Progenitor cell of endocrine pancreas (in vitro differentiated cells): ENCODE results near the gene BRF1. TPM values are rescaled to one million over a fixed set of nuclear protein-coding genes. Genes with fewer than 3 reads are reported as not detected.

Experiments
- DNase-seq: peaks from one replicate; pipeline ENCODE4 v3.0.0; 2021; ENCODE audit warnings: low spot score; ENCODE audit not compliant: unreplicated experiment
- H3K27ac Mint-ChIP-seq: 2 replicates; pipeline ENCODE4 v1.8.0; 2021; ENCODE audit warnings: mild to moderate bottlenecking, moderate library complexity, mixed read lengths
- H3K27me3 Mint-ChIP-seq: 2 replicates; pipeline ENCODE4 v1.8.0; 2021; ENCODE audit warnings: mixed read lengths
- H3K36me3 Mint-ChIP-seq: 2 replicates; pipeline ENCODE4 v1.8.0; 2022; ENCODE audit warnings: mixed read lengths; ENCODE audit not compliant: insufficient read depth
- H3K4me1 Mint-ChIP-seq: 2 replicates; pipeline ENCODE4 v1.8.0; 2021; ENCODE audit warnings: low read depth, mixed read lengths
- H3K4me3 Mint-ChIP-seq: 2 replicates; pipeline ENCODE4 v1.8.0; 2021; ENCODE audit warnings: low read depth, mild to moderate bottlenecking, moderate library complexity, mixed read lengths
- H3K9me3 Mint-ChIP-seq: 2 replicates; pipeline ENCODE4 v1.8.0; 2021; ENCODE audit warnings: low read depth, mixed read lengths
- CTCF ChIP-seq: fragments of 200-600 bp; sonication (generic); IDR thresholded peaks from one replicate; pipeline ENCODE4 v1.5.0; 2021; ENCODE audit warnings: antibody characterized with exemption, mild to moderate bottlenecking; ENCODE audit not compliant: unreplicated experiment
- total RNA-seq: library from RNA; stranded (reverse); gene quantifications from 2 replicates; pipeline ENCODE4 v1.2.1, GENCODE V29; 2021

Gene BRF1
- total RNA-seq, 1 donor from 2014 or later = 49.9 TPM

GRCh38 chr14:105165134-105165704 is 135.6 kb downstream of the BRF1 start:
- Mint-ChIP-seq H3K4me3 (no peak overlapping the region), H3K4me1 (peaks cover 1% of the 10 kb centered on the region), H3K36me3 (no peaks in the 10 kb centered on the region), H3K27me3 (peaks cover 30% of the 10 kb centered on the region), H3K27ac (no peak overlapping the region), H3K9me3 (no peaks in the 10 kb centered on the region)
- no peak for DNase-seq
- TF ChIP-seq CTCF = no peak

- no peak for TF ChIP-seq CTCF
- H3K9me3 Mint-ChIP-seq = no peaks in the 10 kb centered on the region
- H3K4me3 Mint-ChIP-seq = no peak overlapping the region
- no peak overlapping the region for H3K27ac Mint-ChIP-seq
- H3K36me3 Mint-ChIP-seq = no peaks in the 10 kb centered on the region
- peaks cover 20% of the 10 kb centered on the region for H3K27me3 Mint-ChIP-seq
- H3K4me1 Mint-ChIP-seq = no peaks in the 10 kb centered on the region
- no peak for DNase-seq
Observed at GRCh38 chr14:105163040-105163742, 137.6 kb downstream of the BRF1 start.

GRCh38 chr14:105162669-105162979 is 138.2 kb downstream of the BRF1 start:
- Mint-ChIP-seq H3K36me3 (no peaks in the 10 kb centered on the region), H3K27me3 (peaks cover 20% of the 10 kb centered on the region), H3K4me1 (no peaks in the 10 kb centered on the region), H3K9me3 (no peaks in the 10 kb centered on the region), H3K27ac (no peak overlapping the region), H3K4me3 (no peak overlapping the region)
- no peak for DNase-seq
- TF ChIP-seq CTCF = no peak

- no peak for DNase-seq
- Mint-ChIP-seq H3K9me3 (no peaks in the 10 kb centered on the region), H3K27ac (no peak overlapping the region), H3K4me1 (no peaks in the 10 kb centered on the region), H3K27me3 (peaks cover 20% of the 10 kb centered on the region), H3K36me3 (no peaks in the 10 kb centered on the region), H3K4me3 (no peak overlapping the region)
- TF ChIP-seq CTCF = no peak
Observed at GRCh38 chr14:105161964-105162668, 138.7 kb downstream of the BRF1 start.

- no peaks in the 10 kb centered on the region for H3K4me1 Mint-ChIP-seq
- no peak for TF ChIP-seq CTCF
- H3K27ac Mint-ChIP-seq = no peak overlapping the region
- no peak overlapping the region for H3K4me3 Mint-ChIP-seq
- no peak for DNase-seq
- H3K9me3 Mint-ChIP-seq = no peaks in the 10 kb centered on the region
- no peaks in the 10 kb centered on the region for H3K36me3 Mint-ChIP-seq
- peaks cover 12% of the 10 kb centered on the region for H3K27me3 Mint-ChIP-seq
Observed at GRCh38 chr14:105161309-105161708, 139.5 kb downstream of the BRF1 start.
